Measurements from ENCODE around the gene HCRTR1. TPM values are rescaled to one million over a fixed set of nuclear protein-coding genes. Genes with fewer than 3 reads are reported as not detected.

The HCRTR1 gene
- total RNA-seq, 2 donors from 2014 or later = not detected

DNA sequence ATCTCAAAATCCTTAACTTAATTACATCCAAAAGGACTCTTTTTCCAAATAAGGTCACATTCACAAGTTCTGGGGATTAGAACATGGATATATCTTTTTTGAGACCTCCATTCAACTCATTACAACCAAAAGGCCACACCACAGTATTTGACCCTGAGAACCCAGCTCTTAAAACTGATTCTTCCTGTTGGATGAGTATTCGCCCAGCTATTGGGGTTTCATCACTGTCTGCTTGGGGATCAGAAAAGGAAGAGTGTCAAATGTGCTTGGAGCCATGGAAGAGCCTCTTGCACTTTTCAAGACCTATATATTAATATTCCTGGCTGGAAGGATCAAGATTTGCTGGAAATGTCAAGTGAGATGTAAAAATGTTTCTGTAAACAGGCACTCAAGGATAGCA, 46.6 kb upstream of the HCRTR1 start:
- no peak for DNase-seq
- Histone ChIP-seq H3K36me3 (no peaks in the 10 kb centered on the region), H3K27ac (no peak overlapping the region), H3K4me3 (no peak overlapping the region), H3K27me3 (no peaks in the 10 kb centered on the region), H3K4me1 (peaks cover 6% of the 10 kb centered on the region), H3K9ac (ENCODE audit: low read depth in 2 of 2, low read length in 2 of 2) (no peak overlapping the region), H3K9me3 (no peaks in the 10 kb centered on the region)
- intact Hi-C loops (cut with DNase I) = no loop called here
- TF ChIP-seq, protein P1, sequence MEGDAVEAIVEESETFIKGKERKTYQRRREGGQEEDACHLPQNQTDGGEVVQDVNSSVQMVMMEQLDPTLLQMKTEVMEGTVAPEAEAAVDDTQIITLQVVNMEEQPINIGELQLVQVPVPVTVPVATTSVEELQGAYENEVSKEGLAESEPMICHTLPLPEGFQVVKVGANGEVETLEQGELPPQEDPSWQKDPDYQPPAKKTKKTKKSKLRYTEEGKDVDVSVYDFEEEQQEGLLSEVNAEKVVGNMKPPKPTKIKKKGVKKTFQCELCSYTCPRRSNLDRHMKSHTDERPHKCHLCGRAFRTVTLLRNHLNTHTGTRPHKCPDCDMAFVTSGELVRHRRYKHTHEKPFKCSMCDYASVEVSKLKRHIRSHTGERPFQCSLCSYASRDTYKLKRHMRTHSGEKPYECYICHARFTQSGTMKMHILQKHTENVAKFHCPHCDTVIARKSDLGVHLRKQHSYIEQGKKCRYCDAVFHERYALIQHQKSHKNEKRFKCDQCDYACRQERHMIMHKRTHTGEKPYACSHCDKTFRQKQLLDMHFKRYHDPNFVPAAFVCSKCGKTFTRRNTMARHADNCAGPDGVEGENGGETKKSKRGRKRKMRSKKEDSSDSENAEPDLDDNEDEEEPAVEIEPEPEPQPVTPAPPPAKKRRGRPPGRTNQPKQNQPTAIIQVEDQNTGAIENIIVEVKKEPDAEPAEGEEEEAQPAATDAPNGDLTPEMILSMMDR (IDR thresholded peaks at IDR 0.05) = no peak

DNA sequence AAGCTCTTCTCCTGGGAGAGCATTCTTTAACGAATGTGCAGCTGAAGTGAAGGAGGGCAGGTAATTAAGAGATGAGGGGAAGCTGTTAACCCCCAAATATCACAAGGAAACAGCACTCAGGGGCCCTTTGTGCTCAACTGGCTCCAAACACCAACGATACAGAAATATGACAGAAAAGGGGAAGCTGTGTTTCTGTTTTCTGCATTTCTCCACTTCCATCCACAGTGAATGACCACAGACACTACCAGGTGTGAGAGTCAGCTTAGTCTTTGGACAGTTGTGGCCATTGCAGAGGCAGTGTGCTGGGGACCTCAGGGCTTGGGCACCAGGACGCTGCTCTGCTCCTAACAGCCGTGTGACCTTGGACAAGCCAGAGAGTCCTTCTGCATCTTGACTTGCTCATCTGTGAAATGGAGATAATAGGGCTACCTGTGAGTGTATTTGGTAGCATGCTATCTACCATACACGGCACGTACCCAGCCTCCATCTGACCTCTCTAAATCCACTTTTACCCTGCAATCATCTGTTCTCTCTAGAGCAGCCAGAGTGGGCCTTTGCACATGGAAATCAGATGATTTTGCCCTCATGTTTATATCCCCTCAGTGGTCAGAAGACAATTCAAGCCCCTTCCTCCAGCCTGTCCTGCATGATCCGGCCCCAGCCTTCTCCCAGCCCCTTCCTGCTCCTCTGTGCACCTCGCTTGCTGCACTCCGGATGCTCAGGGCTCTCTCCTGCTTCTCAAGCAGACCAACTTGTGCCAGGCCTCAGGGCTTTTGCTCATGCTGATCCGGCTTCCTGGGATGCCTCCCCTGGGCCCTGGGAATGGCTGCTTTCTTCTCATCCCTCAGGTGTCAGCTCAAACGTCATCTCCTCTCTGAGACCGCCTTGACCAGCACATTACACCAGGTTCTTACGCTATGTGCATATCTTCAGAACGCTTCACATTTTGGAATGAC, 45.9 kb upstream of the HCRTR1 start:
- DNase-seq = peak; percentile 16
- no peaks in the 10 kb centered on the region for H3K36me3 ChIP-seq

GRCh38 chr1:31572323-31573104, 45.0 kb upstream of the HCRTR1 start:
- no peak overlapping the region for H3K27ac ChIP-seq

More for the DNA sequence above, 45.9 kb upstream of the HCRTR1 start:
- no peak overlapping the region for H3K4me3 ChIP-seq
- no peaks in the 10 kb centered on the region for H3K9me3 ChIP-seq
- H3K27ac ChIP-seq = no peak overlapping the region
- H3K4me1 ChIP-seq = peaks cover 6% of the 10 kb centered on the region
- TF ChIP-seq, protein P1 (IDR thresholded peaks at IDR 0.05) = no peak
- H3K27me3 ChIP-seq = no peaks in the 10 kb centered on the region
- H3K9ac ChIP-seq (ENCODE audit: low read depth in 2 of 2, low read length in 2 of 2) = no peak overlapping the region
- intact Hi-C loops (cut with DNase I) = no loop called here

GRCh38 chr1:31573261-31573660, 44.2 kb upstream of the HCRTR1 start:
- H3K9ac ChIP-seq (ENCODE audit: low read depth in 2 of 2, low read length in 2 of 2) = no peak overlapping the region
- peak; percentile 20 for DNase-seq
- H3K36me3 ChIP-seq = no peaks in the 10 kb centered on the region
- H3K9me3 ChIP-seq = no peaks in the 10 kb centered on the region
- intact Hi-C loops (cut with DNase I) = no loop called here
- H3K27me3 ChIP-seq = no peaks in the 10 kb centered on the region
- peak overlapping the region; percentile 88 for H3K27ac ChIP-seq
- H3K4me1 ChIP-seq = peaks cover 6% of the 10 kb centered on the region
- H3K4me3 ChIP-seq = no peak overlapping the region
- TF ChIP-seq, protein P1 (IDR thresholded peaks at IDR 0.05) = no peak

More at GRCh38 chr1:31572323-31573104, 45.0 kb upstream of the HCRTR1 start:
- intact Hi-C loops (cut with DNase I) = no loop called here
- H3K36me3 ChIP-seq = no peaks in the 10 kb centered on the region
- H3K27me3 ChIP-seq = no peaks in the 10 kb centered on the region
- H3K4me3 ChIP-seq = no peak overlapping the region
- TF ChIP-seq, protein P1 (IDR thresholded peaks at IDR 0.05) = no peak
- no peak overlapping the region for H3K9ac ChIP-seq (ENCODE audit: low read depth in 2 of 2, low read length in 2 of 2)
- H3K9me3 ChIP-seq = no peaks in the 10 kb centered on the region
- DNase-seq = peak; percentile 18
- peaks cover 6% of the 10 kb centered on the region for H3K4me1 ChIP-seq

GRCh38 chr1:31574749-31575368, 42.6 kb upstream of the HCRTR1 start:
- Histone ChIP-seq H3K9me3 (no peaks in the 10 kb centered on the region), H3K4me3 (no peak overlapping the region), H3K27ac (peak overlapping the region; percentile 88), H3K9ac (ENCODE audit: low read depth in 2 of 2, low read length in 2 of 2) (peak overlapping the region; percentile 94 to 99), H3K36me3 (no peaks in the 10 kb centered on the region), H3K27me3 (no peaks in the 10 kb centered on the region), H3K4me1 (peaks cover 6% of the 10 kb centered on the region)
- TF ChIP-seq, protein P1 (IDR thresholded peaks at IDR 0.05) = no peak
- intact Hi-C loops (cut with DNase I) = no loop called here
- peak; percentile 22 for DNase-seq

Data from colonic mucosa (tissue), 4 donors.